ENCODE measurements around the gene OR2V1.

- TF ChIP-seq CTCF (optimal IDR thresholded peaks at IDR 0.05 in 1 of 3, IDR thresholded peaks at IDR 0.05 in 1 of 3, conservative IDR thresholded peaks at IDR 0.05 in 1 of 3; ENCODE audit: extremely low read depth in 1 of 3, insufficient read depth in 2 of 3, low read length in 3 of 3), result no peak
- TF ChIP-seq EZH2 (IDR thresholded peaks at IDR 0.05; ENCODE audit: low read length), result no peak
These were observed 545 bp upstream of the OR2V1 start for GRCh38 chr5:181131514-181131913.

Measured in keratinocyte (primary cell).